ENCODE results near the gene PTPN6. TPM values are rescaled to one million over a fixed set of nuclear protein-coding genes. Genes with fewer than 3 reads are reported as not detected.

Gene PTPN6
- total RNA-seq, 1 donor from 2014 or later, result 70.2 TPM

DNA sequence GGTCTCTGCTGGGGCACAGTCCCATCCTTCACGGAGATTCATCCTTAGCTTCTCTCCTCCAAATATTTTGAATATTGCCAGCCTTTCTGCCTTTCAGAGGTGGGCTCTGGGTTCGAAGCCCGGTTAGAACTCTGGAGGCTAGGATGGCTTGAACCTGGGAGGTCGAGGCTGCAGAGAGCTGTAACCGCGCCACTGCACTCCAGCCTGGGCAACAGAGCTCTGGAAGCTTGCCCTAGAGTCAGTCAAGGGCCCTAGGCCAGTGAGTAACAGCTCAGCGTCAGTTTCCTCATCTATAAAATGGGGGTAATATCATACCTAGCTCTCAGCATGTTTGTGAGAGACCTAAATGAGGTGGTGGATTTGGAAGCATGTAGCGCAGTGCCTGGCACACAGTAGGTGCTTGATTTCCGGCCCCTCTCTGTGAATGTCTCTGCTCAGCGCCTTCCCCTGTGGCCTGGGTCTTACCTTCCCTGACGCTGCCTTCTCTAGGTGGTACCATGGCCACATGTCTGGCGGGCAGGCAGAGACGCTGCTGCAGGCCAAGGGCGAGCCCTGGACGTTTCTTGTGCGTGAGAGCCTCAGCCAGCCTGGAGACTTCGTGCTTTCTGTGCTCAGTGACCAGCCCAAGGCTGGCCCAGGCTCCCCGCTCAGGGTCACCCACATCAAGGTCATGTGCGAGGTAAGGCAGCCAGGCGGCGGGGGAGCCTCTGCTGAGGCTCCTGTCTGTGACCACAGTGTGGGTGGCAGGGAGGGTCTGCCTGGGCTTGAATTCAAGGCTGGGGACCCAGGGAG lies 3.4 kb downstream of the PTPN6 start:
- TF ChIP-seq, protein P1, sequence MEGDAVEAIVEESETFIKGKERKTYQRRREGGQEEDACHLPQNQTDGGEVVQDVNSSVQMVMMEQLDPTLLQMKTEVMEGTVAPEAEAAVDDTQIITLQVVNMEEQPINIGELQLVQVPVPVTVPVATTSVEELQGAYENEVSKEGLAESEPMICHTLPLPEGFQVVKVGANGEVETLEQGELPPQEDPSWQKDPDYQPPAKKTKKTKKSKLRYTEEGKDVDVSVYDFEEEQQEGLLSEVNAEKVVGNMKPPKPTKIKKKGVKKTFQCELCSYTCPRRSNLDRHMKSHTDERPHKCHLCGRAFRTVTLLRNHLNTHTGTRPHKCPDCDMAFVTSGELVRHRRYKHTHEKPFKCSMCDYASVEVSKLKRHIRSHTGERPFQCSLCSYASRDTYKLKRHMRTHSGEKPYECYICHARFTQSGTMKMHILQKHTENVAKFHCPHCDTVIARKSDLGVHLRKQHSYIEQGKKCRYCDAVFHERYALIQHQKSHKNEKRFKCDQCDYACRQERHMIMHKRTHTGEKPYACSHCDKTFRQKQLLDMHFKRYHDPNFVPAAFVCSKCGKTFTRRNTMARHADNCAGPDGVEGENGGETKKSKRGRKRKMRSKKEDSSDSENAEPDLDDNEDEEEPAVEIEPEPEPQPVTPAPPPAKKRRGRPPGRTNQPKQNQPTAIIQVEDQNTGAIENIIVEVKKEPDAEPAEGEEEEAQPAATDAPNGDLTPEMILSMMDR (IDR thresholded peaks at IDR 0.05; ENCODE audit: unreplicated experiment), result no peak
- H3K27me3 Mint-ChIP-seq, result no peaks in the 10 kb centered on the region
- H3K4me1 Mint-ChIP-seq (ENCODE audit: low read depth), result peaks cover 1% of the 10 kb centered on the region
- no peak for DNase-seq (ENCODE audit: low spot score, unreplicated experiment)
- no peak overlapping the region for H3K4me3 Mint-ChIP-seq (ENCODE audit: low read depth)
- H3K27ac Mint-ChIP-seq, result peak overlapping the region; percentile 77
- H3K9me3 Mint-ChIP-seq (ENCODE audit: low read depth), result no peaks in the 10 kb centered on the region
- peaks cover 9% of the 10 kb centered on the region for H3K36me3 Mint-ChIP-seq (ENCODE audit: insufficient read depth)

DNA sequence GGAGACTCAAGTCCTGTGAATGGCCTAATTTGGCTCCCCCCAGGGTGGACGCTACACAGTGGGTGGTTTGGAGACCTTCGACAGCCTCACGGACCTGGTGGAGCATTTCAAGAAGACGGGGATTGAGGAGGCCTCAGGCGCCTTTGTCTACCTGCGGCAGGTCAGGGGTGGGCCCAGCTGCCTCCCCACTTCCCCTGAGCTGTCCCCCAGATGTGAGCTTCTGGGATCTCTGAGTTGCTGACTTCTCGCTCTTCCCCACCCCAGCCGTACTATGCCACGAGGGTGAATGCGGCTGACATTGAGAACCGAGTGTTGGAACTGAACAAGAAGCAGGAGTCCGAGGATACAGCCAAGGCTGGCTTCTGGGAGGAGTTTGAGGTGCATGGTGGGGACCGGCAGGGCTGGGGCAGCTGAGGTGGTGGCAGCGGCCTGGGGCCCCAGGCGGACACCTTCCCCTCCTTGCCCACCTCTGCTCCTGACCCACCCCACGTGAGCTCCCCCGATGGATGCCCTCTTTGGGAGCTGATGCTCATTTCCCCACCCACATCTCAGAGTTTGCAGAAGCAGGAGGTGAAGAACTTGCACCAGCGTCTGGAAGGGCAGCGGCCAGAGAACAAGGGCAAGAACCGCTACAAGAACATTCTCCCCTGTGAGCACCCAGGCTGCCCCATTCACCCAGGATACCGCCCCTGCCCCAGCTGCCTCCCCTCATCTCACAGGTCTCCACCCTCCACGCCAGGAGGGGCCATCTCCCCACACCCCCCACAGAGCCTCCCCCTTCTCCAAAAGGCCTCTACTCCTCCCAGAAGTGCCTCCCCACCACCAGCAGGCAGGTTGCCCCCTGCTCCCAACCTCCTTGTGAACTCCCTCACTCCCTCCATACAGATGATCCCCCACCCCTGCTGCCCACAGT lies 4.2 kb downstream of the PTPN6 start:
- H3K27me3 Mint-ChIP-seq, result no peaks in the 10 kb centered on the region
- DNase-seq (ENCODE audit: low spot score, unreplicated experiment), result no peak
- no peaks in the 10 kb centered on the region for H3K9me3 Mint-ChIP-seq (ENCODE audit: low read depth)
- TF ChIP-seq, protein P1 (IDR thresholded peaks at IDR 0.05; ENCODE audit: unreplicated experiment), result no peak
- no peak overlapping the region for H3K4me3 Mint-ChIP-seq (ENCODE audit: low read depth)
- peaks cover 9% of the 10 kb centered on the region for H3K36me3 Mint-ChIP-seq (ENCODE audit: insufficient read depth)
- peak overlapping the region; percentile 37 for H3K27ac Mint-ChIP-seq
- H3K4me1 Mint-ChIP-seq (ENCODE audit: low read depth), result no peaks in the 10 kb centered on the region

DNA sequence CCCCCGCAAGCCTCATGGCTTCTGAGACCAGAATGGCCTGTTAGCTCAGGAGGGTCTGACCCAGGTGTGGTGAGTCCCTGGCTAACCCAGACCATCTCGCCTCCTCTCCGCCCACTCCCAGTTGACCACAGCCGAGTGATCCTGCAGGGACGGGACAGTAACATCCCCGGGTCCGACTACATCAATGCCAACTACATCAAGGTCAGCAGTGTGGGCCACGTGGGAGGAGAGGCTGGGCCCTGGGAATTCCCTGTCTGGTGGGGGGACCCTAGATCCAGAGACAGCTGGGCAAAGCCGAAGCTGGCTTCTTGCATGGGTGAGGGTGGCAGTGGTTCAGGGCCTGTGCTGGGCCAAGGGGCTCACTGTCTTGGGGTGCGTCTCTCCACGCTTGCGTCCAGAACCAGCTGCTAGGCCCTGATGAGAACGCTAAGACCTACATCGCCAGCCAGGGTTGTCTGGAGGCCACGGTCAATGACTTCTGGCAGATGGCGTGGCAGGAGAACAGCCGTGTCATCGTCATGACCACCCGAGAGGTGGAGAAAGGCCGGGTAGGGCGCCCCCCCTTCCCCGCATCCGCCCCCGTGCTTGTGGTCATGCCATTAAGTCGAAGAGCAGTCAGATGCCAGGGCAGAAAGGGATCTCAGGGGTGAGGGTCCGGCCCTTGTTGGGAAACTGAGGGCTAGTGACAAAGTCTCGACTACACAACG lies 5.0 kb downstream of the PTPN6 start:
- Mint-ChIP-seq H3K9me3 (ENCODE audit: low read depth) (no peaks in the 10 kb centered on the region), H3K27ac (peak overlapping the region; percentile 54), H3K4me1 (ENCODE audit: low read depth) (peaks cover under 1% of the 10 kb centered on the region), H3K27me3 (no peaks in the 10 kb centered on the region), H3K4me3 (ENCODE audit: low read depth) (no peak overlapping the region), H3K36me3 (ENCODE audit: insufficient read depth) (peaks cover 9% of the 10 kb centered on the region)
- TF ChIP-seq, protein P1 (IDR thresholded peaks at IDR 0.05; ENCODE audit: unreplicated experiment), result no peak
- DNase-seq (ENCODE audit: low spot score, unreplicated experiment), result no peak

DNA sequence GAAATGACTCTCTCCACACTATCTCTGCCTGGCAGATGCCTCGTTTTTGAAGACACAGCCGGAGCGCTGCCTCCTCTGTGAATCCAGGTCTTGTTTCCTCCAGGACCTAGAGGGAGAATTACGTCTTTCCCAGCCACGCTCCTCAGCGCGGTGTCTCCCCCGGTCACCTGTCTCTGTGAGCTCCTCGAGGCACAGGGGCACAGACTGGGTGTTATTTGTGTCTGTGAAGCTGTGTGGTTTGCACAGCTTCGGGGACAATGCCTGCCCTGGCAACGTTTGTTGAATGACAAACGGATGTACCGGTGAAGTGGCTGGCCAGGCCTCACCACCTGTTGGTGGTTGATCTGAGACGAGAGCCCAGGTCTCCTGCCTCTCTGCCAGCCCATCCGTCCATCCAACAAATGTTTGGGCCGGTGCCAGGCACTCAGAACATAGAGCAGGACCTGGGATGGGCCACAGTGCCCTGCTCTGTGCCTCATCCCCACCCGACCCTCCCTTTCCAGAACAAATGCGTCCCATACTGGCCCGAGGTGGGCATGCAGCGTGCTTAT lies 6.1 kb downstream of the PTPN6 start:
- TF ChIP-seq, protein P1 (IDR thresholded peaks at IDR 0.05; ENCODE audit: unreplicated experiment), result no peak
- no peaks in the 10 kb centered on the region for H3K27me3 Mint-ChIP-seq
- no peak overlapping the region for H3K4me3 Mint-ChIP-seq (ENCODE audit: low read depth)
- peaks cover 11% of the 10 kb centered on the region for H3K4me1 Mint-ChIP-seq (ENCODE audit: low read depth)
- peaks cover 9% of the 10 kb centered on the region for H3K36me3 Mint-ChIP-seq (ENCODE audit: insufficient read depth)
- no peak for DNase-seq (ENCODE audit: low spot score, unreplicated experiment)
- H3K27ac Mint-ChIP-seq, result no peak overlapping the region
- no peaks in the 10 kb centered on the region for H3K9me3 Mint-ChIP-seq (ENCODE audit: low read depth)
